Measurements from ENCODE around the gene CFAP119.

GRCh38 chr16:30771726-30772125, 9.9 kb upstream of the CFAP119 start:
- no peak for TF ChIP-seq CTCF (IDR thresholded peaks at IDR 0.05; ENCODE audit: poor library complexity)
- TF ChIP-seq EZH2 (IDR thresholded peaks at IDR 0.05; ENCODE audit: borderline replicate concordance), result no peak

Data from hepatocyte (in vitro differentiated cells).